Stimulated activated CD4-positive, alpha-beta T cell treated with anti-CD3 and anti-CD28 coated beads, Interleukin-12 subunit alpha, Interleukin-12 subunit beta, amount 100 ng/mL, for 4 hours (primary cell): ENCODE measurements around the gene CREM.

Experiments
- DNase-seq: peaks from one replicate; pipeline ENCODE4 v3.0.0-alpha.2; 2020

The CREM gene

DNA sequence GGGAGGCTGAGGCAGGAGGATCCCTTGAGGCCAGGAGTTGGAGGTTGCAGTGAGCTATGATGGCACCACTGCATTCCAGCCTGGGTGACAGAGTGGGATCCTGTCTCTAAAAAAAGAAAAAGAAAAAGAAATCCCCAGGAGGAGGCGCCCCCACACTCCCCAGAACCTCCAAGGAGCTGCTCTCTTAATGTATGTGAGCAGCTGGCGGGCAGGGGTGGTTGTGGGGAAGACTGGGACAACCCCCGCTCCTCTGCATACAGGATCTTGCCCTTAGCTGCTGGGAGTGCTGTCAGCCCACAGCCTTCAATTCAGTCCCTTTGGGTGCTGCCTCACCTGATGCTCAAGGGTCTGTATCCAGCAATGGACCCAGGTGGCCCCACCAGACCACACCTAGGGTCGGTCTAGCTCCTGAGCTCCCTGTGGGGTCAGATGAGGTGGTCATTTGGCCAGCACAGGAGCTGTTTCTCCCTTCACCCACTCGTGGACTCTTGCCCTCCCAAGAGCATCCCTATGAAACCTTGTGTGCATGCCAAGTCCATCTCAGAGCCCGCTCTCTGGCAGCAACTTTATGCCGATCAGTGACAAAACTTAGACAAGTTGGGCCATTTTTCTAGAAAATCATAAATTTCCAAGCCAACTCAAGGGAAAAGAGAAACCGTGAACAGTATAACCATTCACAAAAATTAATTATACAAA is 97.5 kb downstream of the CREM start:
- no peak for DNase-seq

DNA sequence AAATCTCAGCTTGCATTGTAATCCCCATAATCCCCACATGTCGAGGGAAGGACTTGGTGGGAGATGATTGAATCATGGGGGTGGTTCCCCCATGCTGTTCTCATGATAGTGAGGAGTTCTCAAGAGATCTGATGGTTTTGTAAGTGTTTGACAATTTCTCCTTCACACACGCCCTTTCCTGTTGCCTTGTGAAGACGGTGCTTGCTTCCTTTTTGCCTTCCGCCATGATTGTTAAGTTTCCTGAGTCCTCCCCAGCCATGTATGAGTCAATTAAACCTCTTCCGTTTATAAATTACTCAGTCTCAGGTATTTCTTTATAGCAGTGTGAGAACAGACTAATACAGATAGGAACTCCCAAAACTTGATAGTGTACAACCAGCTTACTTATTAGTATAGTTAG is 98.6 kb downstream of the CREM start:
- DNase-seq, result no peak

DNA sequence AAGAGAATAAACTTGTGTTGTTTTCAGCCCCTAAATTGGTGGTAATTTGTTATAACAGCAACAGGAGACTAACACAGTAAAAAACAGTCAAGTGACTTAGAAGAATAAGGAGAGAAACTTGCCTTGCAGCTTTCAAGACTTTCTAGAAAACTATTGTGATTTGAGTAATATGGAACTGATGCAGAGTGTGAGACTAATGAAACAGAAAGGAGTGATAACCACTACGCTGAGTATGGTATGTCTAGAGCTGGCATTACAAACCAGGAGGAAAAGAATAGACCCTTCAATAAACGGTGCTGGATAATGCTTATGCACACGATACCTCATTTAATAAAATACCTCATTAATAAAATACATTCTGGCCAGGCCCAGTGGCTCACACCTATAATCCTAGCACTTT is 99.9 kb downstream of the CREM start:
- no peak for DNase-seq

DNA sequence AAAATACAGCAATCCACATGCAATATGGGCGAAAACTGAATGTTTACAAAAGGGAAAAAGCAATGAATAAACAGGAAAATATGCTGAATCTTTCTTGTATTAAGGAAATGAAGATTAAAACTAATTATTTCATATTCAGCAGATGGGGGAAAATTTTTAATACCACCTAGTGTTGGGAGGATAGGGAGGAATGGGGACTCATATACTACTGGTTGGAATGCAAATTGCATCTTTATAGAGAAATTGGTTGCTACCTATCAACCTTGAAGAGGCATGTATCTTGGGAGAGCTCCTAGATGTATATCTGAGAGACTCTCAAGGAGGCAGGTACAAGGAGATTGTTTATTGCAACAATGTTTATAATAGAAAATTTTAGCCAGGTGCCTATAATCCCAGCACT is 101.4 kb downstream of the CREM start:
- no peak for DNase-seq

DNA sequence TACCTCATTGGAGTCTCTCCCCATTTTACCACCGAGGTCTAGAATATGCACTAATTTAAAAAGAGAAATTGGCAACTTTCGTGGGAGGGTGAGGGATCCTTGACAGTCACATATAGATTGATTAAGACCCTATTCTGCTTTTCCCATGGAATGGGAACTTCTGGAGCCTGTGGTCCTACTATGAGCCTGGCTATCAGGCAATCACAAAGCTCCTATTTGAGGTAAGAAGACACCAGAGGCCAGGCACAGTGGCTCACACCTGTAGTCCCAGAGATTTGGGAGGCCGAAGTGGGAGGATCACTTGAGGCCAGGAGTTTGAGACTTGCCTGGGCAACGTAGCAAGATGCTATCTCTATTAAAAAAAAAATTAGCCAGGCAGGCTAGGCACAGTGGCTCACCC is 105.0 kb downstream of the CREM start:
- DNase-seq, result no peak

DNA sequence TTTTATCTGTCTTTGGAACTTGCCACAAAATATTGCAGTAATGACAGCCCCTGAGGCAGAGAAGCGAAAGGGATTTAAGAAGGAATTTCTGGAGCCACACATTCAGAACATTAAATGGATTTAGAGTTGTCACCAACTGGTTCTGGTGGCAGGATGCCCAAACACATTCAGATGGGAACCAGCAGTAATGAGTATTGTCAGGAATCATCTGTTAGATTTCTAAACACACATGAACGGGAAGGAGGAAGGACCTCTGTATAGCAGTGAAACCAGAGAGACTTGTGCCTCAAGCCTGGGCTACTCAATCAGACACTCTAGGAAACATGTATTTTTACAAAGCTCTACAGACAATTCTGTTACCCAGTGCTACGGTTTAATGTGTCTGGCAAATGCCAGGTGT is 105.9 kb downstream of the CREM start:
- DNase-seq, result no peak

DNA sequence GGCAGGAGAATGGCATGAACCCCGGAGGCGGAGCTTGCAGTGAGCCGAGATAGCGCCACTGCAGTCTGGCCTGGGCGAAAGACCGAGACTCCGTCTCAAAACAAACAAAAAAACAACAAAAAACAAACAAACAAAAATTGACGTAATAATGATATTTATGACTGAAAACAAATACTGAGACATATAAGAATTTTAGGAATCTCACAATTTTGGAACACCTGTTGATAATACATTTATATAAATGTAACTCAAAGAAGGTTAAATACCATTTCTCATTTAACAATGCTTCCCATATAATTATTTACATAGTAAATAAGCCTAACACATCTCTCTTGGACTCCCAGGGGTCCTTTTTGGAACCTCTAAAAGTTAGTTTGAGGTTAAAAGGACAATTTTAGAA is 107.4 kb downstream of the CREM start:
- no peak for DNase-seq

DNA sequence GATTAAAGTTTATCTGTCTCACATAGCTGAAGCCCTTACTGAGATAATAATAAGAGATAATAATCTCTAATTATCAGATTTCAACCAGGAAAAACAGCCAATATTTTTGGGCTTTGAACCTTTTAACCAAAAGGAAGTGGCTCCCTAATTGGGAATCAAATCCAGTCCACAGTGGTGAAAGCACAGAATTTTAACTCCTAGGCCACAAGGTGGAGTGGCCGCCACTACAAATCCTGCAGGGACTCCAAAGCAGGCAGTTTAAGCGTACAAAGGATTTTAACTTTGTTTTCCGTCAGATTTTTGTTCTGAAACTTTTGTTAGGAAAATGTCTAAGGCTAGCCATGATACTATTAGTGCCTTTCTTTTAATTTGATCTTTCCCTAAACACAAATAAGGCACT is 110.1 kb downstream of the CREM start:
- no peak for DNase-seq

DNA sequence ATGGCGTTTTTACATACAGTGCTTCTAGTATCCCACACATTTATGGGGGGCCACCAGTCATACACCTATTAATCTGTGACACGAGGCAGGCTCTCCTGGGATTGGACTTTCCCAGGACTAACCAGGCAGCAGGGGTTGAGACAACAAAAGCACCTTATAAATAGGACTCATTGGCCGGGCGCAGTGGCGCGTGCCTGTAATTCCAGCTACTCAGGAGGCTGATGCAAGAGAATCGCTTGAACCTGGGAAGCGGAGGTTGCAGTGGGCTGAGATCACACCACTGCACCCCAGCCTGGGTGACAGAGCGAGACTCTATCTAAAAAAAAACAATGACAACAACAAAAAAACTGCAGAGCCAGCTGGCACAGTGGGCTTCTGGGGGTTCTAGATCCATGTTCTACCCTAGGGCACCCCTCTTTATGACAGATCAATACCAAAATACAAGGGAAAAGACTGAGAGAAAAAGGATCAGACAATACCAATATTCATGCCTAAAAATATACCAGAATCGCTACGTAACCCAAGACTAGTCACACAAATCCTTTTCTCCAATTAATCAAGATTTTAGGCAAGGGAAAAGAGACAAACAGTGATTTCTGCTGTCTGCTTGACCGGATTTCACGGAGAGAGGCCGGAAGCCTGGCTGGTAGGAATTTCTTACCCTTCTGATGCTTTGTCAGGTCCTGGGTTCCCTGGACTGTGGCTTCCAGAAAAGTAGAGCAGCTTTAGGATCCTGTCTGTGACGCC is 111.3 kb downstream of the CREM start:
- no peak for DNase-seq

DNA sequence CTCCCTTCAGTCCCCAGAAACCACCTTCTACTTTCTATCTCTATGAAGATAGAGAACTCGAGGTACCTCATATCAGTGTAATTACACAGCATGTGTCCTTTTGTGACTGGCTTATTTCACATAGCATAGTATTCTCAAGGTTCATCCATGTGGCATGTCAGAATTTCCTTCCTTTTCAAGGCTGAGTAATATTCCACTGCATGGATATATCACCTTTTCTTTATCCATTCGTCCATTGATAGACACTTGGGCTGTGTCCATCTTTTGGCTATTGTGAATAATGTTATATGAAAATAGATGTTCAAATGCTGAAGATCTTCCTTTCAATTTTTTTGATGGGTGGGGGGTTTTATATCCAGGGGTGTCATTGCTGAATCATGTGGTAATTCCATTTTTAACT is 117.9 kb downstream of the CREM start:
- no peak for DNase-seq

DNA sequence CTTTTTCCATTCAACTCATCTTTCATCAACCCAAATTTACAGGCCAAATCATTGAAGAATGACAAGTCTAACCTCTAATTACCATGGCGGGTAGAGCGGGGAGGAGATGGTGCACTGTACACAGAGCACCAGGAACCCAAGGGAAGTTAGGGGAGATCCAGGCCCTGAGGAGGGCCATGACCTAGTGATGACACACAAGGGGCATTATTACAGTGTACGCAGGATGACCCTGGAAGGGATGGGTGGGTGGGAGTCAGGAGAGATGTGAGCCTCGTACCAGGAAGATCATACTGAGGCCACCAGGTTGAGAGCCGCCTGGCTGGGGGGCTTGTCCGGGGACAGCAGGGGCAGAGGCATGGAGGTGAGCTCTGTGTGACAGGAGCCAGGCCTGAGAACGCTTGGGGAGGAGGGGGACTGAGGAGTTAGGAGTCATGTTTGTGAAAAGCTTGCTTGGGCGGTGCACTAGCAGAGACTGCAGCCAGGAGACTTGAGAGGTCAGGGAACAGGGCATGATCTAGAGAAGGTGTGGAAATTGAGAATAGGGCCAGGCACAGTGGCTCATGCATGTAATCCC is 120.2 kb downstream of the CREM start:
- DNase-seq, result no peak

DNA sequence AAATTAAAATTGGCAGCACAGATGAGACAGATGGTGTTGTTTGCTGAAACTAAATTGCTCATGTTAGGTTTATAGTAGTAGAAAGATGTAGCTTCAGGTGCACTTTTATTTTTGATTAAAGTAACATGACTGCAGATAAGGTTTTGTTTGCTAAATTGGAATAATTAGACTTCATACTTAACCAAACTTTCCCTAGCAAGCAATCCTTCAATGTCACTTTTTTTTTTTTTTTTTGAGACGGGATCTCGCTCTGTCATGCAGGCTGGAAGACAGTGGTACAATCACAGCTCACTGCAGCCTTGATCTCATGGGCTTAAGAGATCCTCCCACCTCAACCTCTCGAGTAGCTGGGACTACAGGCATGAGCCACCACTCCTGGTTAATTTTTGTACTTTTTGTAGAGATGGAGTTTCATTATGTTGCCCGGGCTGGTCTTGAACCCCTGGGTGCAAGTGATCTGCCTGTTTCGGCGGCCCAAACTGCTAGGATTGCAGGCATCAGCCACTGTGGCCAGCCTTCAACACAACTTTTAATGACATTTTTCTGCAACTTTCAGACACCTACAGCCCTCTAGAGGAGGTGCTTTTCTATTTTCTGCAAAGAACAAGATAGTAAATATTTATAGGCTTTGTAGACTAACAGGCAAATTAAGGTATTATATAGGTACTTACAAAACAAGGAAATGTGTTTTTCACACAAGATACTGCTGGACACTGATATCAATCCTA is 124.9 kb downstream of the CREM start:
- no peak for DNase-seq

DNA sequence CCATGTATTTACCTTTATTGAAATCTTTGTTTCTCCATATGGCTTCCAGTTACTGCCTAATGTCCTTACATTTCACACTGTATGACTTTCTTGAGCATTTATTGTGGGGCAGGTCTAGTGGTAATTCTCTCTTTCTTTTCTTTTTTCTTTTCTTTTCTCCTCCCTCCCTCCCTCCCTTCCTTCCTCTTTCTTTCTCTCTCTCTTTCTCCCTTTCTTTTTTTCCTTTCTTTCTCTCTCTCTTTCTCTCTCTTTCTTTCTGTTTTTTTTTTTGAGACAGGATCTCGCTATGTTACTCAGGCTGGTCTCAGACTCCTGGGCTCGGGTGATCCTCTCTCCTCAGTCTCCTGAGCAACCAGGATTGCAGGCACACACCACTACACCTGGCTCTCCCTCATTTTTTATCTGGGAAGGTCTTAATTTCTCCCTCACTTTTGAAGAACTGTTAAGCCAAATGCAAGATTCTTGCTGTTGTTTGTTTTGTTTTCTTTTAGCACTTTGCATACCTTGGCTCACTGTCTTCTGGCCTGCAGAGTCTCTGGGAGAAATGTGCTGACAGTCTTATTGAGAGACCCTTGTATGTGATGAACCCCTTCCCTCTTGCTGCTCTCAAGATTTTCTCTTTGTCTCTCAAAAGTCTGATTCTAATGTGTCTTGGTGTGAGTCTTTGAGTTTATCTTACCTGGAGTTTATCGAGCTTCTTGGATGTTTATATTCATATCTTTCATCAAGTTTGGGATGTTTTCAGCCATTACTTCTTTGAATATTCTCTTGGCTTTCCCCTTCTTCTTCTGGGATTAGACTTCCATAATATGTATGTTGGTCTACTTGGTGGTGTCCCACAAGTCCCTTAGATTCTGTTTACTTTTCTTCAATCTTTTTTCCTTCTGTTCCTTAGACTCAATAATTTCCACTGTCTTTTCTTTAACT is 130.7 kb downstream of the CREM start:
- no peak for DNase-seq

DNA sequence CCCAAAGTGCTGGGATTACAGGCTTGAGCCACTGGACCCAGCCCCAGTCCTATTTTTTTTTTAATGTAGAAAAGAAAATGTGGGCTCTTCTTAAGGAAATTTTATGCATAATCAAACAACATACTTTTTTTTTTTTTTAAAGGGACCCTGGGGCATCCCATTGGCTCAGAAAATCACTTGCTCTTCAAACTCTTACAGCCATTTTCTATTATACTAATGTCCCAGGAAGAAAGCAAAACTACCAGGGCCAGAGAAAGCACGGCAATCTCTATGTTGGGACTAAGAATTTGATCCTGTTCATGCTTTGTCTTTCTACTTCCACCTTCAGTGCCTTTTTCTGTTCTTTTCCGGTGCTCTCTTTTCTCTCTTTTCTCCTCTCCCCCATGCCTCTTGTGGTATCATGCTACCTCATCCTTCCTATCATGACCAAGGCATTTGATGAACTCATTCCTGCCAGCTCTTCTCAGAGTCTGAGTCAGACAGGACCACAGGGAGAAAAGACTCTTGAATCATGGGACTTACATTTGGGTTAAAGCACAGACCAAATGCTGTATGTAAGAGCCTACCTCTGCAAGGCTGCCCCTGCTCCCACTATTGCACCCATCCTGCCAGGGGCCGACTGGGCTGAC is 133.2 kb downstream of the CREM start:
- no peak for DNase-seq

DNA sequence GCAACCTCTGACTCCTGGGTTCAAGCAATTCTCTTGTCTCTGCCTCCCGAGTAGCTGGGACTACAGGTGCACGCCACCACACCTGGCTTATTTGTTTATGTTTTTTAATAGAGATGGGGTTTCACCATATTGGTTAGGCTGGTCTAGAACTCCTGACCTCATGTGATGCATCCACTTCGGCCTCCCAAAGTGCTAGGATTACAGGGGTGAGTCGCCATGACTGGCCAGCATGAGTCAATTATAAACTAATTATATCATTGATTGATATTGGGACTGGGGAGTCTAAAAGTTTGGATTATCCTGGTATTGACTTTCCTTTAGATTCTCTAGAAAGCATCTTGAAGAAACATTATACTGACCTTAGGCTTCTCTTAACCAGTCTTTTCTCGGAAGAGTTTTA is 135.8 kb downstream of the CREM start:
- DNase-seq, result no peak
